Neural cell (in vitro differentiated cells): ENCODE measurements around the gene BMPR1B. TPM values are rescaled to one million over a fixed set of nuclear protein-coding genes. Genes with fewer than 3 reads are reported as not detected.

ENCODE experiments used
- H2AFZ ChIP-seq: fragments of 200-600, 300-800 bp; sonication (generic), shearing (Covaris generic); 2 replicates; pipeline ENCODE4 v1.6.0; 2014; ENCODE audit warnings: low read depth, mild to moderate bottlenecking, antibody characterized with exemption, low read length, moderate library complexity
- H3F3A ChIP-seq: fragments of 200-600 bp; shearing (Covaris generic); 2 replicates; pipeline ENCODE4 v1.6.1; 2016; ENCODE audit warnings: mild to moderate bottlenecking, moderate library complexity, mixed read lengths, antibody characterized with exemption, low read length; ENCODE audit not compliant: insufficient read depth, poor library complexity, severe bottlenecking
- H3K27ac ChIP-seq: fragments of 200-600, 300-800 bp; sonication (generic), shearing (Covaris generic); 2 replicates; pipeline ENCODE4 v1.5.1; 2014; ENCODE audit warnings: mild to moderate bottlenecking, low read length, moderate library complexity
- H3K27me3 ChIP-seq: fragments of 300-800, 200-600 bp; sonication (generic), shearing (Covaris generic); 2 replicates; pipeline ENCODE4 v1.6.0; 2014; ENCODE audit warnings: mild to moderate bottlenecking, low read depth, low read length, moderate library complexity; ENCODE audit not compliant: insufficient read depth
- H3K36me3 ChIP-seq: fragments of 300-800, 200-600 bp; sonication (generic), shearing (Covaris generic); 2 replicates; pipeline ENCODE4 v1.5.1; 2014; ENCODE audit warnings: mild to moderate bottlenecking, antibody characterized with exemption, low read length, moderate library complexity; ENCODE audit not compliant: insufficient read depth
- H3K4me2 ChIP-seq: fragments of 300-800, 200-600 bp; sonication (generic), shearing (Covaris generic); 2 replicates; pipeline ENCODE4 v1.6.0; 2014; ENCODE audit warnings: mild to moderate bottlenecking, low read length
- H3K4me3 ChIP-seq: fragments of 300-800, 200-600 bp; sonication (generic), shearing (Covaris generic); 2 replicates; pipeline ENCODE4 v1.5.1; 2014; ENCODE audit warnings: mild to moderate bottlenecking, low read length, moderate library complexity
- H3K79me2 ChIP-seq: fragments of 200-600 bp; shearing (Covaris generic); replicated peaks from 2 replicates; pipeline ENCODE4 v1.6.0; 2014; ENCODE audit warnings: mild to moderate bottlenecking, low read length, moderate library complexity; ENCODE audit not compliant: insufficient read depth
- H3K9ac ChIP-seq: fragments of 300-800, 200-600 bp; sonication (generic), shearing (Covaris generic); 2 replicates; pipeline ENCODE4 v1.6.1; 2016; ENCODE audit warnings: mild to moderate bottlenecking, low read length, mixed read lengths
- H3K9me2 ChIP-seq: fragments of 200-600 bp; shearing (Covaris generic); 2 replicates; pipeline ENCODE4 v1.6.1; 2016; ENCODE audit warnings: mild to moderate bottlenecking, low read length, mixed read lengths; ENCODE audit not compliant: insufficient read depth
- H3K9me3 ChIP-seq: fragments of 200-600, 300-800 bp; sonication (generic), shearing (Covaris generic); 2 replicates; pipeline ENCODE4 v1.6.1; 2016; ENCODE audit warnings: mild to moderate bottlenecking, mixed run types, low read length, moderate library complexity, mixed read lengths
- H4K20me1 ChIP-seq: fragments of 200-600 bp; shearing (Covaris generic); 2 replicates; pipeline ENCODE4 v1.6.1; 2016; ENCODE audit warnings: mild to moderate bottlenecking, mixed run types; ENCODE audit not compliant: insufficient read depth
- CTCF ChIP-seq: fragments of 450-650 bp; IDR thresholded peaks from 2 replicates; pipeline ENCODE4 v1.5.1; 2014; ENCODE audit warnings: antibody characterized with exemption, mild to moderate bottlenecking, moderate library complexity; ENCODE audit not compliant: poor library complexity, severe bottlenecking
- EP300 ChIP-seq: fragments of 450-650 bp; conservative IDR thresholded peaks from 2 replicates; pipeline ENCODE4 v1.6.1; 2014; ENCODE audit warnings: antibody characterized with exemption, mild to moderate bottlenecking, moderate library complexity; ENCODE audit not compliant: poor library complexity, severe bottlenecking
- EZH2 ChIP-seq: fragments of 200-600, 300-800 bp; shearing (Covaris generic), sonication (generic); IDR thresholded peaks from 2 replicates; pipeline ENCODE4 v1.6.1; 2014; ENCODE audit warnings: antibody characterized with exemption, low read length, borderline replicate concordance, mild to moderate bottlenecking; ENCODE audit not compliant: insufficient read depth, poor library complexity, severe bottlenecking
- MXI1 ChIP-seq: fragments of 450-650 bp; conservative IDR thresholded peaks from 2 replicates; pipeline ENCODE4 v1.6.1; 2014; ENCODE audit warnings: antibody characterized with exemption, mild to moderate bottlenecking; ENCODE audit not compliant: poor library complexity, severe bottlenecking
- POLR2AphosphoS5 ChIP-seq: IDR thresholded peaks from 2 replicates; pipeline ENCODE4 v1.6.1; 2012
- RAD21 ChIP-seq: fragments of 450-650 bp; conservative IDR thresholded peaks from 2 replicates; pipeline ENCODE4 v1.6.1; 2014; ENCODE audit warnings: antibody characterized with exemption, mild to moderate bottlenecking, moderate library complexity
- REST ChIP-seq: IDR thresholded peaks from 2 replicates; pipeline ENCODE4 v1.6.1; 2012; ENCODE audit warnings: borderline replicate concordance
- SMC3 ChIP-seq: fragments of 450-650 bp; conservative IDR thresholded peaks from 2 replicates; pipeline ENCODE4 v1.6.1; 2014; ENCODE audit warnings: antibody characterized with exemption, mild to moderate bottlenecking, moderate library complexity; ENCODE audit not compliant: poor library complexity
- TAF1 ChIP-seq: IDR thresholded peaks from 2 replicates; pipeline ENCODE4 v1.6.1; 2012; ENCODE audit warnings: low read depth
- polyA plus RNA-seq: library from polyadenylated mRNA; depleted of rRNA; stranded (reverse); fragments of >200 nt; gene quantifications from 2 replicates; pipeline ENCODE4 v1.2.3, GENCODE V29; 2014

Gene BMPR1B
- polyA plus RNA-seq, 1 donor from 2014 or later, result 1.6 TPM

- H3K27ac ChIP-seq, result no peak overlapping the region
- no peaks in the 10 kb centered on the region for H3K79me2 ChIP-seq
- no peaks in the 10 kb centered on the region for H3K36me3 ChIP-seq
- no peak overlapping the region for H3K4me3 ChIP-seq
- H3K9ac ChIP-seq, result no peak overlapping the region
- TF ChIP-seq POLR2AphosphoS5, result no peak
- TF ChIP-seq SMC3, result no peak
- TF ChIP-seq TAF1, result no peak
- no peak for TF ChIP-seq MXI1
- no peak for TF ChIP-seq RAD21
- TF ChIP-seq REST, result no peak
- TF ChIP-seq CTCF, result no peak
- no peak for TF ChIP-seq EZH2
- peaks cover 4% of the 10 kb centered on the region for H3F3A ChIP-seq
- H2AFZ ChIP-seq, result no peak overlapping the region
- H3K9me2 ChIP-seq, result no peaks in the 10 kb centered on the region
- no peaks in the 10 kb centered on the region for H3K9me3 ChIP-seq
- no peak overlapping the region for H3K4me2 ChIP-seq
- H3K27me3 ChIP-seq, result no peaks in the 10 kb centered on the region
- H4K20me1 ChIP-seq, result no peaks in the 10 kb centered on the region
Measured at GRCh38 chr4:95048296-95048695, 290.5 kb downstream of the BMPR1B start.

- H3K4me3 ChIP-seq, result no peak overlapping the region
Measured at GRCh38 chr4:95049551-95050233, 291.9 kb downstream of the BMPR1B start.

More at GRCh38 chr4:95049551-95050233, 291.9 kb downstream of the BMPR1B start:
- Histone ChIP-seq H3K9me2 (no peaks in the 10 kb centered on the region), H3K4me2 (no peak overlapping the region), H3K27me3 (no peaks in the 10 kb centered on the region), H3K9ac (no peak overlapping the region), H3K36me3 (no peaks in the 10 kb centered on the region), H3K27ac (no peak overlapping the region), H3F3A (no peaks in the 10 kb centered on the region), H2AFZ (peak overlapping the region; percentile 5), H4K20me1 (no peaks in the 10 kb centered on the region), H3K9me3 (no peaks in the 10 kb centered on the region), H3K79me2 (no peaks in the 10 kb centered on the region)
- TF ChIP-seq MXI1 (no peak), TAF1 (no peak), RAD21 (no peak), EP300 (no peak), EZH2 (no peak), POLR2AphosphoS5 (no peak), CTCF (no peak), REST (no peak), SMC3 (no peak)
